Colon (tissue), 2 donors: ENCODE data around the gene CCDC73.

Source experiments
- FAIRE-seq: peaks from 2 replicates; lab custom pipeline; 2012; peaks lifted over from hg19 to GRCh38; lab: Jason Lieb, UNC
- donor health status: control.
- donor health status: control.

Gene CCDC73

GRCh38 chr11:32586576-32587190 is 207.8 kb downstream of the CCDC73 start:
- no peak for FAIRE-seq

GRCh38 chr11:32584921-32585320 is 209.5 kb downstream of the CCDC73 start:
- no peak for FAIRE-seq

GRCh38 chr11:32583459-32584271 is 210.8 kb downstream of the CCDC73 start, which contains the start of gene EIF3M:
Gene EIF3M, plus strand, starts transcription at chr11:32583831. Its CDS starts 57 bp downstream, at chr11:32583888.
- no peak for FAIRE-seq

- FAIRE-seq = no peak
Measured at GRCh38 chr11:32581556-32581955, 212.9 kb downstream of the CCDC73 start.

- FAIRE-seq = no peak
Measured at GRCh38 chr11:32580967-32581366, 213.5 kb downstream of the CCDC73 start.

- FAIRE-seq = no peak
Measured at GRCh38 chr11:32576456-32576855, 218.0 kb downstream of the CCDC73 start.

GRCh38 chr11:32575070-32575469 is 219.4 kb downstream of the CCDC73 start:
- FAIRE-seq = no peak

GRCh38 chr11:32574421-32574820 is 220.0 kb downstream of the CCDC73 start:
- no peak for FAIRE-seq

- no peak for FAIRE-seq
Measured at GRCh38 chr11:32573228-32573627, 221.2 kb downstream of the CCDC73 start.

- FAIRE-seq = no peak
Measured at GRCh38 chr11:32571039-32571438, 223.4 kb downstream of the CCDC73 start.

GRCh38 chr11:32569313-32569881 is 225.1 kb downstream of the CCDC73 start:
- FAIRE-seq = no peak

- FAIRE-seq = no peak
Measured at GRCh38 chr11:32567154-32567553, 227.3 kb downstream of the CCDC73 start.

- FAIRE-seq = no peak
Measured at GRCh38 chr11:32566517-32566916, 227.9 kb downstream of the CCDC73 start.

GRCh38 chr11:32563600-32563959 is 230.9 kb downstream of the CCDC73 start:
- no peak for FAIRE-seq

- no peak for FAIRE-seq
Measured at GRCh38 chr11:32562839-32563599, 231.4 kb downstream of the CCDC73 start.

- no peak for FAIRE-seq
Measured at GRCh38 chr11:32561835-32562234, 232.6 kb downstream of the CCDC73 start.

GRCh38 chr11:32555895-32556294 is 238.6 kb downstream of the CCDC73 start:
- FAIRE-seq = no peak

- no peak for FAIRE-seq
Measured at GRCh38 chr11:32555091-32555490, 239.4 kb downstream of the CCDC73 start.
